Measurements from ENCODE around the gene NTRK3.

NTRK3 gene

GRCh38 chr15:88124199-88124598 lies 132.3 kb downstream of the NTRK3 start:
- no peak for DNase-seq (ENCODE audit: low read depth, low spot score)

DNA sequence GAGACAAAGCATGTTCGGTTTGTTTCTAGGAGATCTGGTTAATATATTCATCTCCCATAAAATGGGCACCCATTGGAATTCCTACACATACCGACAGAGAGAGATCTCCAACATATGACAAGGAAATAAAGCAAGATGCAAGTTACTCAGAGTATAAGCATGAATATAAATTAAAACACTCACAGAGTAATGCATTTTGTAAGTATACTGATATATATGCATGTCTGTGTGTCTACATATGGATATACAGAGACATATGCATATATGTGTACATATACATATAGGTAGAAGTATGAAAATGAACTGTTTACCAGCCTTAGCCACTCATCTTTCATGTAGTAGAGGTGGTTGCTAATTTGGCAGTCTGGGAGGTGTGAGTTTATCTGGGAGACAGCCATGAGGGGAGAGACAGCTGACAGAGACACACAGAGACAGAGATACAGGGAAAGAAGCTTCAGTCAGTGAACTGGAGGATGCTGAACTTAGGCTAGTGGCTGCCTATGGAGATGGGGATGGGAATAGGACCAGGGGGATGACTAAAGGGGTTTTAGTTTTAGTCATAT lies 134.5 kb downstream of the NTRK3 start:
- DNase-seq (ENCODE audit: low read depth, low spot score), result no peak

DNA sequence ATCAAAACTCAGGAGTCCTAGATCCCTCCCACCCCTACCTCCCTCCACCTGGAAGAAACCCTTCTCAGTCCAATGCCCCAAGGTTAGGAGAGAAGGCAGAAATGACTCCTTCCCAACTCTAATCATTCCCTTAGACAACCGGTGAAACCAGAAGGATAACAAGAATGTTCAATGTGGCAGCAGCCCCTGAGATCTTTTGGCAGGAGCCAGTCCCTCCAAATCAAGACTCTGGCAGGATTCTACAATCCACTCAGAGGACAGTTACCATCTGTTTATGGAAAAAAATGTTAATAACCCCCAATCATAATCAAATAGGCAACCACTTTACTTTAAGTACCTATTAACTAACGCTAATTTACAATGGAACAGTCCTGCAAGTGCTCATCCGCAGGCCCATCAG lies 136.5 kb downstream of the NTRK3 start:
- DNase-seq (ENCODE audit: low read depth, low spot score), result no peak

- no peak for DNase-seq (ENCODE audit: low read depth, low spot score)
These were observed 137.8 kb downstream of the NTRK3 start for GRCh38 chr15:88118741-88119140.

- no peak for DNase-seq (ENCODE audit: low read depth, low spot score)
These were observed 138.5 kb downstream of the NTRK3 start for GRCh38 chr15:88118035-88118434.

DNA sequence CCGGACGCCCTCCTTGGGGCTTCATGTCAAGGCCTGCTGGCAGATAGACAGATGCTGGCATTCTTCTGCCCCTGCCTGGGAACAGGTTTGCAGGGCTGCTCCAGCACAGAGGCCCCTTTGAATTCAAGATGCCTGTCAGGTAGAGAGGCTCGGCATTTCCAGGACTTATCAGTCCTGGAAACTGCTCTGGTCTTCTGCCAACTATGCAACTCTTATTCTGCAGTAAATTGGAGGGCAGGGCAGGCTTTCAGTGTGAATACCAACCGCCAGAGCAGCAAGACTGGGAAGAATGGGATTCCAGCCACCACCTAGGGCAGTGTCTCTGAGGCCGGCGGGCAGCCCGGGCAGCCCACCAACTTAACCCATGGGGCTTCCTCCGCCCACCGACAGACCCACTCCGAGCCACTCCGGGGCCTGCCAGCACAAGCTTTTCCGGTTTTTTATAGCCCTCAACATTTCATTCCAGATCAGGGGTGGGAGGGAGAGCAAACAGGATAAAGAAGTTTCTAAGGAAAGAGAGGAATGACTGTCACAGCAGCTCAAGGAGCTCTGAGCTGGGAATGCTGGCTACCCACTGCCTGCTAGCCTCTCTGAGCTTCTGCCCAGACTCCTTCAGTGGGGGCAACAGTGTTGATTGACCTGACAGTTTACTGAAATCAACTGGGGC lies 140.9 kb downstream of the NTRK3 start:
- no peak for DNase-seq (ENCODE audit: low read depth, low spot score)

- no peak for DNase-seq (ENCODE audit: low read depth, low spot score)
These were observed 142.8 kb downstream of the NTRK3 start for GRCh38 chr15:88113613-88114308.

GRCh38 chr15:88108991-88109390 lies 147.5 kb downstream of the NTRK3 start:
- no peak for DNase-seq (ENCODE audit: low read depth, low spot score)

- no peak for DNase-seq (ENCODE audit: low read depth, low spot score)
These were observed 148.1 kb downstream of the NTRK3 start for GRCh38 chr15:88108477-88108876.

GRCh38 chr15:88106074-88106473 lies 150.5 kb downstream of the NTRK3 start:
- no peak for DNase-seq (ENCODE audit: low read depth, low spot score)

GRCh38 chr15:88104357-88104756 lies 152.2 kb downstream of the NTRK3 start:
- no peak for DNase-seq (ENCODE audit: low read depth, low spot score)

DNA sequence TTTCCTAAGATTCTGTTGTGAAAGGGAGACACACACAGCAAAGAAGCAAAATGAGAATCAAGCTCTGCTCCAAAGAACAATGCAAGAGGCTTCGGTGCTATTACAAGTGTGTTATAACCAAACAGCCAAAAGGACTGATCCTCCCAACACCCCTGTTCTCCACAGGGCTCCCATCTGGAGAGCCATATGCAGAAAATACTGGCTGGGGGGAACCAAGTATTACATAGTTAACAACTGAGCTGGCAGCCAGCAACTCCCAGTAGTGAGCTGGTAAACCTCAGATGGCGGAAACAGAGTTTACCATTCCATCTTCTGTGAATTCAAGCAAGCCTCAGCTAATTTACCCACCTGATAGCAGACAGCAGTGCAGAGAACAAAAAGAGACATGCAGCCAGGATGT lies 156.4 kb downstream of the NTRK3 start:
- no peak for DNase-seq (ENCODE audit: low read depth, low spot score)

- DNase-seq (ENCODE audit: low read depth, low spot score), result no peak
These were observed 158.2 kb downstream of the NTRK3 start for GRCh38 chr15:88098361-88098760.

DNA sequence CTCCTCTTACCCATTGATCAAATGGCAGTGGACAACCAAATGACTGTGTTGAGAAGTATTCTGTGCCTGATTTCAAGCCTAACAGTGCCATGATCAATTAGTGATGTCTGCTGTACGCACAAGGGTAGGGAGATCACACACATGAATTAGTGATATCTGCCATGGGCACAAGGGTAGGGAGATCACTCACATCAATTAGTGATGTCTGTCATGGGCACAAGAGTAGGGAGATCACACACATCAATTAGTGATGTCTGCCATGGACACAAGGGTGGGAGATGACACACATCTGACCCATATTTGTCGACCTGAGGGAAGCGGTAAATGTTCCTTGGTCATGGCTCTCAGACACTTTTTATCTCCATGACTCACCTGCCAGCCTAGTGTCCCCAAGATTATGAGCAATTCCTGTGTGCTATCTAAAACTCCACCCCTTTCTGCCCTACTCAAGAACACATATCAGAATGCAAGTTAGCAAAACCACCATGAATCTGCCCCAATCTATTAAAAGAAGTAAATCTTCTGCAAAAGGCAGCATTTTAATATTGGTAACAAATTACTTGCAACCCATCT lies 165.0 kb downstream of the NTRK3 start:
- DNase-seq (ENCODE audit: low read depth, low spot score), result no peak

- no peak for DNase-seq (ENCODE audit: low read depth, low spot score)
These were observed 166.0 kb downstream of the NTRK3 start for GRCh38 chr15:88090481-88091011.

- no peak for DNase-seq (ENCODE audit: low read depth, low spot score)
These were observed 166.8 kb downstream of the NTRK3 start for GRCh38 chr15:88089731-88090130.

GRCh38 chr15:88089024-88089620 lies 167.4 kb downstream of the NTRK3 start:
- no peak for DNase-seq (ENCODE audit: low read depth, low spot score)

DNA sequence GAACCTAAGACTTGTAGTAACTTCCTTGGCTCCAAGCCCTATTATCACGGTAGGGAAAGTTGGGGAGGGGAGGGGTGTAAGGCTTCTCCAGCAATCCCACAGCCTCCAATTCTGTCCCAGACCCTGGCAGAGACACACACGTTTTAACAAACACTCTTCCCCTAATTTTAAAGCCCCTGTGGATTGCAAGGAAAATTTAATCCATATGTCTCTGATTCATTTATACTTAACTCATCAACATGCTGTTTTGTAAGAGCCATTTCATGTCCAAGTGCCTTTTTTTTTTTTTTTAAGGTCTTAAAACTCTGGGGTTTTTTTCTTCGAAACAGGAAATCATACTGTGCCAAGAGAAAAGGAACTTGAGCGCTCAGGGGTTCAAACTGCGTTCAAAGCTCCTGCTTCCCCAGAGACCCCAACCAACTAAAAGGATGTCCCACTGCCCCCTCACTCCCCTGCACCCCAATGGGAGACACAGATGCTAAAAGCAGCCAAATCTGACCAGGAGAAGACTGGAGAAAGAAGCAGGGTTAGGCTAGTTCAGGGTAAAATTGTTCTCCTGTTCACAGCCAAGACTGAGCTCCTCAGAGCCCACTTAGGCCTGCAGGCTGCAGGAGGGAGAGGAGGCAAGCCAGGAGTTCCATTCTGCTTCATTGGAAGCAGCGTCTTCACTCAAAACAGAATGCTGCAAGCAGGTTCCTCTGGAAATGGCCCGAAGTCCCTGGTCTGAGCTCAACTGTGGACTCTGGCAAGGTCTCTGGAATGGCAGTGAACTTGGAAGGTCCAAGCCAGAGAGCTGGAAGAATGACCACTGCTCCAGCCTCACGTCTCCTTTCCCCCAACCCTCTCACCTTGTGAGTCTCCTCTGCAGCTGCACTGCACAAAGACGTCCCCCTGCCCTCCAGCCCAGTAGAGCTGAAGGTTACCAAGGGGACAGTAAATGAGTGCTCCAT lies 172.5 kb downstream of the NTRK3 start:
- DNase-seq (ENCODE audit: low read depth, low spot score), result no peak

GRCh38 chr15:88080616-88081015 lies 175.9 kb downstream of the NTRK3 start:
- no peak for DNase-seq (ENCODE audit: low read depth, low spot score)

- no peak for DNase-seq (ENCODE audit: low read depth, low spot score)
These were observed 179.1 kb downstream of the NTRK3 start for GRCh38 chr15:88077296-88078020.

Measured in activated naive CD8-positive, alpha-beta T cell treated with anti-CD3 and anti-CD28 coated beads, Interleukin-2, amount 50 U/mL, for 16 hours (primary cell).